ENCODE results near the gene ARSB.

ARSB gene

DNA sequence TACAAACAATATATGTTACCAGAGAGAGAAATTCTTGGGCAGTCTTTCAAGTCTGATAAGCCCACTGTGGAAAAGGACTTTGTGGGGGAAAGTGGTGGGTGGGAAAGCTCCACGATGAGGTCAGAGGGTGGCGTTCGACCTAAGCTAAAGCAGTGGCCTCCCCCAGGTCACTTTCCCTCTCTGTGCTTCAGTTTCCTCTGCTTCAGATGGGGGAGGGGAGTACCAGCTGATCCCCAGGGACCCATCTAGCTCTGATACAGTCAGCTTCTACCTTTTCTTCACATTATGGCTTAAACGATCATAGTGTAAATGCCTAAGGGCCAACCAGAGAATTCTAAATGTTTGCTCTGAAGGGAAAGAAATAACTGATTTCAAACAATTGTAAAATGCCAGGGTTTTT lies 36.6 kb upstream of the ARSB start:
- no peaks in the 10 kb centered on the region for H3K9me2 ChIP-seq (replicated peaks; ENCODE audit: control insufficient read depth, low read length)
- no peaks in the 10 kb centered on the region for H3F3A ChIP-seq (ENCODE audit: control insufficient read depth, insufficient read depth)
- TF ChIP-seq, protein P1, sequence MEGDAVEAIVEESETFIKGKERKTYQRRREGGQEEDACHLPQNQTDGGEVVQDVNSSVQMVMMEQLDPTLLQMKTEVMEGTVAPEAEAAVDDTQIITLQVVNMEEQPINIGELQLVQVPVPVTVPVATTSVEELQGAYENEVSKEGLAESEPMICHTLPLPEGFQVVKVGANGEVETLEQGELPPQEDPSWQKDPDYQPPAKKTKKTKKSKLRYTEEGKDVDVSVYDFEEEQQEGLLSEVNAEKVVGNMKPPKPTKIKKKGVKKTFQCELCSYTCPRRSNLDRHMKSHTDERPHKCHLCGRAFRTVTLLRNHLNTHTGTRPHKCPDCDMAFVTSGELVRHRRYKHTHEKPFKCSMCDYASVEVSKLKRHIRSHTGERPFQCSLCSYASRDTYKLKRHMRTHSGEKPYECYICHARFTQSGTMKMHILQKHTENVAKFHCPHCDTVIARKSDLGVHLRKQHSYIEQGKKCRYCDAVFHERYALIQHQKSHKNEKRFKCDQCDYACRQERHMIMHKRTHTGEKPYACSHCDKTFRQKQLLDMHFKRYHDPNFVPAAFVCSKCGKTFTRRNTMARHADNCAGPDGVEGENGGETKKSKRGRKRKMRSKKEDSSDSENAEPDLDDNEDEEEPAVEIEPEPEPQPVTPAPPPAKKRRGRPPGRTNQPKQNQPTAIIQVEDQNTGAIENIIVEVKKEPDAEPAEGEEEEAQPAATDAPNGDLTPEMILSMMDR (IDR thresholded peaks at IDR 0.05; ENCODE audit: low read depth, low read length, poor library complexity, severe bottlenecking), result no peak
- TF ChIP-seq EZH2phosphoT487 (IDR thresholded peaks at IDR 0.05; ENCODE audit: borderline replicate concordance, low read length), result no peak
- no peaks in the 10 kb centered on the region for H3K36me3 ChIP-seq (ENCODE audit: control insufficient read depth, low read length)
- no peaks in the 10 kb centered on the region for H3K79me2 ChIP-seq (ENCODE audit: control insufficient read depth, low read length)
- no peak overlapping the region for H3K4me3 ChIP-seq (ENCODE audit: low read length)
- H3K4me1 ChIP-seq (ENCODE audit: control insufficient read depth, low read length), result 0 out of 2 replicates have a peak, but pooled peaks cover 3% of the 10 kb centered on the region
- no peaks in the 10 kb centered on the region for H3K9me3 ChIP-seq (ENCODE audit: control insufficient read depth, insufficient read depth, low read length)
- H3K27me3 ChIP-seq (ENCODE audit: control insufficient read depth, low read length), result peaks cover 36% of the 10 kb centered on the region
- no peak overlapping the region for H3K27ac ChIP-seq (ENCODE audit: low read depth, low read length)
- no peaks in the 10 kb centered on the region for H4K20me1 ChIP-seq (ENCODE audit: control insufficient read depth, insufficient read depth, low read depth, low read length)
- H3K4me2 ChIP-seq (ENCODE audit: low read length), result no peak overlapping the region

DNA sequence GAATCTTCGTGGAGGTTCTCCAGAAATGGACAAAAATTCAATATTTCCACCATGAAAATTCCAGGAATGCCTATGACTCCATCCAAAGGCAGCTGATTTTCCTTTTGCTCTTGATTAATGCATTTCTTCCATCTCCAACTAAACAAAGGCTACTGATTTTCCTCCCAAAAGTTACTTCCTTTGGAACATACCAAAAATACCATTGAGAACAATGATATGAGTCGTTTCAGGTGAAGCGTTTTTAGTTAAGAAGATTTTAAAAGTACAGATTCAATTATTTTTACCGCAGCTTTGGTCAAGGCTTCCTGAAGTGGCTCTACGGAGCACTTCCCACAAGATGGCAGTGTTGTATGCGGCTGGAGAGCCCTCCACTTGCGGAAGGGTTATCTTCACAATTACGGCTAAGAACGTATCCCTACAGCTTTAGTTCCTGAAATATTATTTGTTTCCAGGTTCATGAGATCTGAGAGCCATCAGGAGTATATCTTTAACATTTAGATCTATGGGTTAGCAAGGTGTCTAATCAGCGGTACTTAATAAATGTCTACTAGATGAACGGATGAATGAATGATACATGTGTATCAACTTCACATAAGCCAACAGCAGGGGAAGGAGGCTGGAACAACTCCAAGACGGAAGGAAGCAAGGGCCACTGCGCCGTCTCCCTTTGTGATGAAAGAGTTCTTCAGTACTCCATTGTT lies 35.9 kb upstream of the ARSB start:
- H3K4me3 ChIP-seq (ENCODE audit: low read length), result no peak overlapping the region
- H3K9me2 ChIP-seq (replicated peaks; ENCODE audit: control insufficient read depth, low read length), result no peaks in the 10 kb centered on the region
- no peaks in the 10 kb centered on the region for H3K36me3 ChIP-seq (ENCODE audit: control insufficient read depth, low read length)
- peaks cover 32% of the 10 kb centered on the region for H3K27me3 ChIP-seq (ENCODE audit: control insufficient read depth, low read length)
- TF ChIP-seq EZH2phosphoT487 (IDR thresholded peaks at IDR 0.05; ENCODE audit: borderline replicate concordance, low read length), result no peak
- TF ChIP-seq, protein P1 (IDR thresholded peaks at IDR 0.05; ENCODE audit: low read depth, low read length, poor library complexity, severe bottlenecking), result peak; percentile 71
- no peaks in the 10 kb centered on the region for H4K20me1 ChIP-seq (ENCODE audit: control insufficient read depth, insufficient read depth, low read depth, low read length)
- no peaks in the 10 kb centered on the region for H3K79me2 ChIP-seq (ENCODE audit: control insufficient read depth, low read length)
- H3K4me2 ChIP-seq (ENCODE audit: low read length), result no peak overlapping the region
- H3K9me3 ChIP-seq (ENCODE audit: control insufficient read depth, insufficient read depth, low read length), result no peaks in the 10 kb centered on the region
- H3K27ac ChIP-seq (ENCODE audit: low read depth, low read length), result no peak overlapping the region
- H3K4me1 ChIP-seq (ENCODE audit: control insufficient read depth, low read length), result 0 out of 2 replicates have a peak, but pooled peaks cover 3% of the 10 kb centered on the region
- no peaks in the 10 kb centered on the region for H3F3A ChIP-seq (ENCODE audit: control insufficient read depth, insufficient read depth)

DNA sequence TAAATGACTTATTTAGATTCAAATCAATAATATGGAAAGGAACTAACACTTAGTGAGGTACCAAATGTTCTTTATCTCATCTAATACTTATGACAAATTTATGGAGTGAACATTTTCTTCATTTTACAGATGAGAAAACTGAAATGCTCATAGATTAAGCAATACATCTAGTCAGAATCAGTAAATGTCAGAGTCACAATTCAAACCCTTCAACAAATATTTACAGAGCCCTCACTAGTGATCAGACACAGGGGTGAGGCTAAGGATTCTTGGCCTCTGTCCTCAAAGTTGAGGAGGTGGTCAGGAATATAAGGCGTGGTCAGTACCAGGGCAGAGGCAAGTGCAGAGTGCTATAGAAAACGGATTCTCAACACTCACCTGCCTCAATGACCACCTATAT lies 29.5 kb upstream of the ARSB start:
- no peaks in the 10 kb centered on the region for H3K36me3 ChIP-seq (ENCODE audit: control insufficient read depth, low read length)
- TF ChIP-seq EZH2phosphoT487 (IDR thresholded peaks at IDR 0.05; ENCODE audit: borderline replicate concordance, low read length), result no peak
- TF ChIP-seq, protein P1 (IDR thresholded peaks at IDR 0.05; ENCODE audit: low read depth, low read length, poor library complexity, severe bottlenecking), result no peak

More for the DNA sequence above, 29.5 kb upstream of the ARSB start:
- Histone ChIP-seq H3K27ac (ENCODE audit: low read depth, low read length) (no peak overlapping the region), H4K20me1 (ENCODE audit: control insufficient read depth, insufficient read depth, low read depth, low read length) (no peaks in the 10 kb centered on the region), H3K4me1 (ENCODE audit: control insufficient read depth, low read length) (no peaks in the 10 kb centered on the region), H3K79me2 (ENCODE audit: control insufficient read depth, low read length) (no peaks in the 10 kb centered on the region), H3K27me3 (ENCODE audit: control insufficient read depth, low read length) (peaks cover 22% of the 10 kb centered on the region), H3F3A (ENCODE audit: control insufficient read depth, insufficient read depth) (no peaks in the 10 kb centered on the region), H3K4me2 (ENCODE audit: low read length) (no peak overlapping the region), H3K4me3 (ENCODE audit: low read length) (no peak overlapping the region), H3K9me2 (replicated peaks; ENCODE audit: control insufficient read depth, low read length) (no peaks in the 10 kb centered on the region), H3K9me3 (ENCODE audit: control insufficient read depth, insufficient read depth, low read length) (no peaks in the 10 kb centered on the region)
